D721Med (cell line): ENCODE data around the gene ADCY1.

Experiments
- DNase-seq: peaks from one replicate; pipeline ENCODE4 v3.0.0; 2011; ENCODE audit warnings: low spot score; ENCODE audit not compliant: insufficient read length
- FAIRE-seq: peaks from 2 replicates; lab custom pipeline; 2011; peaks lifted over from hg19 to GRCh38; lab: Jason Lieb, UNC
- TF ChIP-seq, protein P1 (sequence below): IDR thresholded peaks from 2 replicates; pipeline ENCODE4 v1.5.1; 2012; ENCODE audit warnings: mild to moderate bottlenecking, control low read depth; ENCODE audit not compliant: insufficient read depth; ENCODE audit errors: missing control alignments

ADCY1 gene

DNA sequence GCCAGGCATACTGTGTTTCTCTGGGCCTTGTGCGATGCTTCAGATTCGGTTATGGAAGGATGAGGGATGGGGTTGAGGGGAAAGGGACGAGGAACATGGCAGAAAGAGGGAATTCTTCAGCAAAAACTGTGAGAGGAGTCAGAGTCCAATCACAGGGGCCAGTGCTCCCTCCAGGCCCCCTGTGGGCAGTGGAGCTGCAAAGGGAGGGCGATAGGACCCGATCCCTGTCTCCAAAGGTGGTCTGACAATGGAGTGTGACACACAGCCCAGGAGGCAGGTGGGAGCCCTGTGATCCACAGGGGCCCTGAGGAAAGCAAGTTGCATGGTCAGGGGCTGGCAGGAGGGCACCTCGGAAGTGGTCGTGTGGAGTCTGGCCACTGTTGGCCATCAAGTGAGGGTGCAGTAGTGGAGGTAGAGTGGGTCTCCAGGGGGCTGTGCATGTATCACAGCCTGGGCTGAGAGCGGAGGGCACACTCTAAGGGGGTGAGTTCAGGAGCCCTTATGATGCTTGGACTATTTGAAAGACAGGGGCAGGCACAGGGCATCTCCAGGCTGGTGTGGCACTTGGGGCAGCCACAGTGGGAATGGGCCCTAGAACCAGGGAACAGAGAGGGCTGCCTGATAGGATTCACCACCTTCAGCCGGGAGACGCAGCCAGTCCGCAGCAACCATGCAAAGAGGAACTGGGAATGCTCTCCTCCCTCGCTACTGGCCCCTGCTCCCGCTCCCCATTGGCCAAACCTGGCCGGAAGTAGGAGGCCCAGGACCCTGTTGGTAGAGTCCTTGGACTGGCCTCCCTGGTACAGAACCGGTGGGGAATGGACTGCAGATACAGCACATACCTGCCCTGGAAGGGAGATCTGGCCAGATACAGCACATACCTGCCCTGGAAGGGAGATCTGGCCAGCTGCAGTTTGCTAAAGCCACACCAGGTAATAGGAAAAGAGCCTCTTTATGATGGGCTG, 115.9 kb downstream of the ADCY1 start:
- FAIRE-seq (no peak), DNase-seq (no peak)
- TF ChIP-seq, protein P1, sequence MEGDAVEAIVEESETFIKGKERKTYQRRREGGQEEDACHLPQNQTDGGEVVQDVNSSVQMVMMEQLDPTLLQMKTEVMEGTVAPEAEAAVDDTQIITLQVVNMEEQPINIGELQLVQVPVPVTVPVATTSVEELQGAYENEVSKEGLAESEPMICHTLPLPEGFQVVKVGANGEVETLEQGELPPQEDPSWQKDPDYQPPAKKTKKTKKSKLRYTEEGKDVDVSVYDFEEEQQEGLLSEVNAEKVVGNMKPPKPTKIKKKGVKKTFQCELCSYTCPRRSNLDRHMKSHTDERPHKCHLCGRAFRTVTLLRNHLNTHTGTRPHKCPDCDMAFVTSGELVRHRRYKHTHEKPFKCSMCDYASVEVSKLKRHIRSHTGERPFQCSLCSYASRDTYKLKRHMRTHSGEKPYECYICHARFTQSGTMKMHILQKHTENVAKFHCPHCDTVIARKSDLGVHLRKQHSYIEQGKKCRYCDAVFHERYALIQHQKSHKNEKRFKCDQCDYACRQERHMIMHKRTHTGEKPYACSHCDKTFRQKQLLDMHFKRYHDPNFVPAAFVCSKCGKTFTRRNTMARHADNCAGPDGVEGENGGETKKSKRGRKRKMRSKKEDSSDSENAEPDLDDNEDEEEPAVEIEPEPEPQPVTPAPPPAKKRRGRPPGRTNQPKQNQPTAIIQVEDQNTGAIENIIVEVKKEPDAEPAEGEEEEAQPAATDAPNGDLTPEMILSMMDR, result no peak

DNA sequence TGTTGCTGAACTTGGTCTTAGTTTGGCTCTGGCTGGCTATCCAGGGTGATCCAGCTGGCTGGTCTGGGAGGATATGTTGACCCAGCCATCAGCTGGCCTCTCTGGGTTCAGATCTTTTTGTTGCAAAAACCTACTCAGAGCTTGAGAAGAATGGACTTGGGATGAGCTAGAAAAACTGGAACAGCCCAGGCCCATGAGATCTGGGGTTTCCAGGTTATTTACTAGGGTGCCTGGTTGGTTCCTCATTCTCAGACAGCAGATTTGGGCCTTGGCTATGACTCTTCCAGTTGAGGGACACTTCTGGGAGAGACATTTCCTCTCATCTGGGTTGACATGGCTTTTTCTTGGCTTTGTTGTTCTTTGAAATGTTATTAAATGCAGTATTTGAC, 116.6 kb downstream of the ADCY1 start:
- FAIRE-seq (no peak), DNase-seq (no peak)

DNA sequence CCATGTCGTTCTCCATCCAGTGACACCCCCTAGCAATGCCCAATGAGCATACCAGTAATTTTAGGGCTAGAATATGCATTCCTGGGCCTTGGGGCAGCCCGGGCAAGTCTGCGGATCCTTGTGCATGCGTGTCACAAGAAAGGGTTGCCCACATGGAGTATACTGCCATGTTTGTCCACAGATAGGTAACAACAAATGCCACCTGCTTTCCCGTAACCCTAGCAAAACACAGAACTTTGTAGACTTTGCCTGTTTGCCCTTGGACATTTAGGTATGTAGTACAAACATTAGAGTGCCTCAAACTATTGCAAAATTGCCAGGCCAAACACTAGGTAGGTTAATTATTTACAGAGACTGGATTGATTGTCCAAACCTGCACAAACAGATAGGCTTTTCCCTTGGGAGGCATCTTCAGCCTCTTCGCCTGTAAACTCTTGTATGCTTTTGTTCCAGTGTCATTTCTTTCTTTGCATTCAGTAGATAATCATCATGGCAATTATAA, 117.0 kb downstream of the ADCY1 start:
- DNase-seq (no peak), FAIRE-seq (no peak)
- TF ChIP-seq, protein P1, result no peak

More for the DNA sequence above, 116.6 kb downstream of the ADCY1 start:
- TF ChIP-seq, protein P1, result no peak

DNA sequence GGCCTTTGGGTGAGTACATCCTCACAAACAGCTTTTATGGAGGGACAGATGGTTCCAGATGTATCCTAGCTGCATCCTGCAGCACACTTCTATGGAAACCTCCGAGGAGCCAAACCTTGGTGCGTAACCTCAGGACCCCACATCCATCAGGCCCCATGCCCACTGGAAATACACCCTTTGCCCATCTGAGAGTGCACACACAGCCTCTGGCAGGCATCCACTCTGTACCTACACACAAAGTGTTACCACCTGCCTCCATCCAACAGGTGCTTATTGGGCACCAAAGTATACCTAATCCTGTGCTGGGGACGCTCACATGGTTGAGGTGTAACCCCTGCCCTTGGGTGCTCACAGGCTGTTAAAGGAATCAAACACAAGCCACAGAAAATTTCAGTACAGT, 117.9 kb downstream of the ADCY1 start:
- TF ChIP-seq, protein P1, result no peak
- no peak for DNase-seq
- no peak for FAIRE-seq

DNA sequence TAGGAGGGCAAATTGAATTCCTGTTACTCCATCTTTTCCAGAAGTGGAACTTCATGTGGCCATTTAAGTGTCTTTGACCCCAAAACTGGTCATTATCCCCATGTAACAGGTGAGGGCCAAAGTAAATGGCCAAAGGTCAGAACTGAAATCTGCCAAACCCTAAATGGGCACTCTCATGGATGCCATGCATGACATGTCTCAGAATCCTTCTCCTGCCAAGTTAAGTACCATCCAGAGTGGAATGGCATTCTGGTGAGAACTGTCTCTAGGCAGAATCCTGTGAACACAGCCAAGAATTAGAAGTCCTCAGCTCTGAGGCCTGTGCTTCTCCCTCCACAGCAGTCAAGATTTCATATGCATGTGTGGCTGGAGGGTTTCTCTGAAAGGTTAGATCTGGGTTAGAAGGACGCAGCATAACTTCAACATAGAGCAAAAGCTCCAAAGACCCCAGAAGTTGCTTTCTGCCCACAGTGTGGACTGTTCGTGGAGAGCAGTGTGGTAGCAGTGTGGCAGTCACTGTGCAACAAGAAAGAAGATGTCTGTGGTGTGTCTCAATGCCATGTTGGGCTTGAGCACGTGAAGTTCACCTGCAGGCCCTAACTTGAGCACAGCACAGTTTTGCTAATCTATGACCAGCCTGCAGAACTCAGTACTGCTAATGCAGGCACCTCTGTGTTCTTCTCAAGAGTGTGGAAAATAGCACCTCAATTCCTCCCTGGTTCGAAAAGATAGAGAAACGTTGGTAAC, 121.3 kb downstream of the ADCY1 start:
- TF ChIP-seq, protein P1, result no peak
- no peak for FAIRE-seq
- no peak for DNase-seq

DNA sequence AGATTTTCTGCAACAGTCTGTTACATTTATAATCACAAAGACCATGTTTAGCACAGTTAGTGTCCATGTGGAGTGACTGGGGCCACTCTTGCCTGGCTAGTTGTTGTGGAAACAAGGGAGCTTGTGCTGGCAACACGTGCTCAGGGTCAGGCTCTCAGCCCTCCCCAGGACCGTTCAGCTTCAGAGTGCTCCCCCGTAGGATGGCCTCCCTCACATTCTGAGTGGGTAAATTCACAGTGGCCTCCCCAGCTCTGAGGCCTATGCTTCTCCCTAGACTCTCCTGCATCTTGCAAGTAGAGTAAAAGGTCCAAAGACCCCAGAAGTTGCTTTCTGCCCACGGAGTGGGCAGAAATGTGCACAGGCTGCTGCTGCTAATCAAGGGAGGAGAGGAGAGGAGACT, 122.3 kb downstream of the ADCY1 start:
- TF ChIP-seq, protein P1, result no peak
- DNase-seq (no peak), FAIRE-seq (no peak)
